SH-SY5Y (cell line): Measurements from ENCODE around the gene MCRIP2.

Source experiments
- GATA2 ChIP-seq: IDR thresholded peaks from 2 replicates; pipeline ENCODE4 v1.6.1; 2011; ENCODE audit warnings: mild to moderate bottlenecking, low read depth, low read length
- GATA3 ChIP-seq: IDR thresholded peaks from 2 replicates; pipeline ENCODE4 v1.6.1; 2011; ENCODE audit warnings: low read depth, mild to moderate bottlenecking, low read length, moderate library complexity

DNA sequence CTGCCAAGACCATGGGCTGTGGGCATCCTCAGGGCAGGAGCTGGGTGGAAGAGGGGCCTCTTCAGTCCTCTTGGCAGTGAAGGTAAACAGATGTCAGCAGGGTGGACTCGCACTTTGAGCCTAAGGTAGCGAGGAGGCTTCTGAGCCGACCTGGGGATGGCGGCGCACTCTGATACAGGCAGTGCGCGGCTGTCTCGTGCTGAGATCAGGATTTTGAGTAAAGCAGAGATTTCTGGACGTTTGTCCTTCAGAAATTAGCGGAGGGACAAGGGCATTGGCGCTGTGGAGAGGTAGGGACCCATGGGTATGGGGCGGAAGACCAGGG lies 44.9 kb upstream of the MCRIP2 start:
- TF ChIP-seq GATA2 (no peak), GATA3 (no peak)
